ENCODE results near the gene WAC. TPM values are rescaled to one million over a fixed set of nuclear protein-coding genes. Genes with fewer than 3 reads are reported as not detected.

Gene WAC
- total RNA-seq, 3 donors from 2014 or later (not counting 1 experiment from before 2014, with no cell fraction given): 225 to 245 (median 226) TPM

- no peak overlapping the region for H3K27ac Mint-ChIP-seq
- Histone ChIP-seq H3K4me1 (ENCODE audit: control insufficient read depth, insufficient read depth, low read length) (no peaks in the 10 kb centered on the region), H3K27ac (ENCODE audit: low read length) (no peak overlapping the region), H3K4me3 (ENCODE audit: low read length) (no peak overlapping the region), H3K9me3 (ENCODE audit: control insufficient read depth, insufficient read depth, low read length) (no peaks in the 10 kb centered on the region), H3K27me3 (ENCODE audit: control insufficient read depth, insufficient read depth, low read length) (no peaks in the 10 kb centered on the region), H3K36me3 (ENCODE audit: control insufficient read depth, insufficient read depth, low read length) (no peaks in the 10 kb centered on the region)
- ATAC-seq (no peak), DNase-seq (no peak)
- H3K27me3 Mint-ChIP-seq (ENCODE audit: low read depth in 2 of 2): peaks cover 0 to 7% of the 10 kb centered on the region in 2 donors
- H3K36me3 Mint-ChIP-seq: no peaks in the 10 kb centered on the region
- H3K4me3 Mint-ChIP-seq: no peak overlapping the region
- H3K9me3 Mint-ChIP-seq: no peaks in the 10 kb centered on the region
- WGBS (ENCODE audit: insufficient coverage): 91% methylated on average over 3 of the region's 3 CpGs
- TF ChIP-seq, protein P1, sequence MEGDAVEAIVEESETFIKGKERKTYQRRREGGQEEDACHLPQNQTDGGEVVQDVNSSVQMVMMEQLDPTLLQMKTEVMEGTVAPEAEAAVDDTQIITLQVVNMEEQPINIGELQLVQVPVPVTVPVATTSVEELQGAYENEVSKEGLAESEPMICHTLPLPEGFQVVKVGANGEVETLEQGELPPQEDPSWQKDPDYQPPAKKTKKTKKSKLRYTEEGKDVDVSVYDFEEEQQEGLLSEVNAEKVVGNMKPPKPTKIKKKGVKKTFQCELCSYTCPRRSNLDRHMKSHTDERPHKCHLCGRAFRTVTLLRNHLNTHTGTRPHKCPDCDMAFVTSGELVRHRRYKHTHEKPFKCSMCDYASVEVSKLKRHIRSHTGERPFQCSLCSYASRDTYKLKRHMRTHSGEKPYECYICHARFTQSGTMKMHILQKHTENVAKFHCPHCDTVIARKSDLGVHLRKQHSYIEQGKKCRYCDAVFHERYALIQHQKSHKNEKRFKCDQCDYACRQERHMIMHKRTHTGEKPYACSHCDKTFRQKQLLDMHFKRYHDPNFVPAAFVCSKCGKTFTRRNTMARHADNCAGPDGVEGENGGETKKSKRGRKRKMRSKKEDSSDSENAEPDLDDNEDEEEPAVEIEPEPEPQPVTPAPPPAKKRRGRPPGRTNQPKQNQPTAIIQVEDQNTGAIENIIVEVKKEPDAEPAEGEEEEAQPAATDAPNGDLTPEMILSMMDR (IDR thresholded peaks at IDR 0.05): no peak
- H3K4me1 Mint-ChIP-seq: peaks cover 0 to 4% of the 10 kb centered on the region in 2 donors
- intact Hi-C loops (cut with micrococcal nuclease): no loop called here
Observed at GRCh38 chr10:28503114-28503513, 29.8 kb upstream of the WAC start.

GRCh38 chr10:28505359-28505959, 27.5 kb upstream of the WAC start:
- DNase-seq (no peak), ATAC-seq (no peak)
- no peak overlapping the region for H3K27ac ChIP-seq (ENCODE audit: low read length)
- no peak overlapping the region for H3K4me3 ChIP-seq (ENCODE audit: low read length)
- Mint-ChIP-seq H3K4me3 (no peak overlapping the region), H3K27ac (no peak overlapping the region), H3K36me3 (no peaks in the 10 kb centered on the region), H3K27me3 (ENCODE audit: low read depth in 2 of 2) (peaks cover 0 to 2% of the 10 kb centered on the region in 2 donors), H3K4me1 (no peaks in the 10 kb centered on the region), H3K9me3 (no peaks in the 10 kb centered on the region)
- no peaks in the 10 kb centered on the region for H3K36me3 ChIP-seq (ENCODE audit: control insufficient read depth, insufficient read depth, low read length)
- H3K27me3 ChIP-seq (ENCODE audit: control insufficient read depth, insufficient read depth, low read length): no peaks in the 10 kb centered on the region
- WGBS (ENCODE audit: insufficient coverage): 63% methylated on average over 3 of the region's 4 CpGs
- no peaks in the 10 kb centered on the region for H3K4me1 ChIP-seq (ENCODE audit: control insufficient read depth, insufficient read depth, low read length)
- intact Hi-C loops (cut with micrococcal nuclease): no loop called here
- H3K9me3 ChIP-seq (ENCODE audit: control insufficient read depth, insufficient read depth, low read length): no peaks in the 10 kb centered on the region
- TF ChIP-seq, protein P1 (IDR thresholded peaks at IDR 0.05): no peak

GRCh38 chr10:28508304-28508925, 24.5 kb upstream of the WAC start:
- TF ChIP-seq, protein P1 (IDR thresholded peaks at IDR 0.05): no peak
- no peaks in the 10 kb centered on the region for H3K4me1 ChIP-seq (ENCODE audit: control insufficient read depth, insufficient read depth, low read length)
- no peak overlapping the region for H3K27ac ChIP-seq (ENCODE audit: low read length)
- intact Hi-C loops (cut with micrococcal nuclease): no loop called here
- H3K9me3 ChIP-seq (ENCODE audit: control insufficient read depth, insufficient read depth, low read length): no peaks in the 10 kb centered on the region
- no peaks in the 10 kb centered on the region for H3K27me3 ChIP-seq (ENCODE audit: control insufficient read depth, insufficient read depth, low read length)
- WGBS (ENCODE audit: insufficient coverage): 93% methylated on average over 7 of the region's 7 CpGs
- no peaks in the 10 kb centered on the region for H3K36me3 ChIP-seq (ENCODE audit: control insufficient read depth, insufficient read depth, low read length)
- DNase-seq (no peak), ATAC-seq (no peak)
- no peak overlapping the region for H3K27ac Mint-ChIP-seq
- no peaks in the 10 kb centered on the region for H3K4me1 Mint-ChIP-seq
- H3K4me3 ChIP-seq (ENCODE audit: low read length): no peak overlapping the region
- H3K36me3 Mint-ChIP-seq: no peaks in the 10 kb centered on the region
- H3K27me3 Mint-ChIP-seq (ENCODE audit: low read depth in 2 of 2): peaks cover 0 to 4% of the 10 kb centered on the region in 2 donors
- H3K4me3 Mint-ChIP-seq: no peak overlapping the region
- H3K9me3 Mint-ChIP-seq: no peaks in the 10 kb centered on the region

Data from natural killer cell (primary cell).